ENCODE data around the gene GSK3A. TPM values are rescaled to one million over a fixed set of nuclear protein-coding genes. Genes with fewer than 3 reads are reported as not detected.

The GSK3A gene
- total RNA-seq, 1 experiment from 2014 or later, result 44.6 TPM

DNA sequence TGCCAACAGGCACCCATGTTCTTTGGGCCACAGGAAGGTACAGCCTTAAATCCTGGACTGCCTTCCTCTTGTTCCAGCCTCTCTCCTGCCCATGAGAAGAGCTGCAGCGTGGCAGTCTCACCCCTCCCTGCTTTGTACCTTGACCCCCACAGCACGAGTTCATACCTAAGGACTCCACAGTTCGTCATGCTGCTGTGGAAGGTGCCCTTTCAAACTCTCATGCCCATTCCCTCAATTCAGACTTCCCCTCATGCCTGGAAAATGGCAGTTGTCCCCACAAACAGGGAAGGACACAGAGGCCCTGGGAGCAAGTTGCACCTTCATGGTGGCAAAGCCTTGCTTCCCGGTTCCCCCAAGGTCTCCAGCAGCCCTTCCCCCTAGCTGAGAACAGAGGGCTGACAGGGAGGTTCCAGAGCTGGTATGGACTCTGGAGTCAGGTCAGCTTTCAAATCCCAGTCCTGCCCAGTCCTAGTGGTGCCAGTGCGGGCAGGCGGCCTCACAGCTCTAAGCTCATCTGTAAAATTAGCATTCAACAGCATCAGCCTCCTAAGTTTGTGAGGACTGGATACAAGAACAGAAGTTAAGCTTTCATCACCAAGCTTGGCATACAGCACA lies 8.6 kb downstream of the GSK3A start:
- Histone ChIP-seq H3K27me3 (ENCODE audit: insufficient read depth, low read depth) (no peaks in the 10 kb centered on the region), H3K9me3 (ENCODE audit: insufficient read depth, low read depth) (no peaks in the 10 kb centered on the region), H3F3A (ENCODE audit: insufficient read depth, low read depth) (peaks cover 36% of the 10 kb centered on the region; the same call in 1 of the 2 replicates), H3K36me3 (ENCODE audit: low read depth) (peaks cover 14% of the 10 kb centered on the region; the same call in 1 of the 2 replicates), H3K27ac (no peak overlapping the region), H3K4me1 (replicated peaks; ENCODE audit: insufficient read depth) (no peaks in the 10 kb centered on the region), H3K4me2 (no peak overlapping the region), H3K4me3 (no peak overlapping the region), H3K9me2 (ENCODE audit: insufficient read depth) (no peaks in the 10 kb centered on the region), H2AFZ (no peak overlapping the region), H3K79me2 (ENCODE audit: low read depth) (no peaks in the 10 kb centered on the region), H4K20me1 (ENCODE audit: insufficient read depth) (peaks cover 13% of the 10 kb centered on the region; the same call in 1 of the 2 replicates)
- CTCF ChIA-PET, result no interaction called here
- no TSS peak for BruUV-seq (replicated peaks)
- TF ChIP-seq EZH2 (IDR thresholded peaks at IDR 0.05; ENCODE audit: low read depth), result no peak
- TF ChIP-seq, protein P1, sequence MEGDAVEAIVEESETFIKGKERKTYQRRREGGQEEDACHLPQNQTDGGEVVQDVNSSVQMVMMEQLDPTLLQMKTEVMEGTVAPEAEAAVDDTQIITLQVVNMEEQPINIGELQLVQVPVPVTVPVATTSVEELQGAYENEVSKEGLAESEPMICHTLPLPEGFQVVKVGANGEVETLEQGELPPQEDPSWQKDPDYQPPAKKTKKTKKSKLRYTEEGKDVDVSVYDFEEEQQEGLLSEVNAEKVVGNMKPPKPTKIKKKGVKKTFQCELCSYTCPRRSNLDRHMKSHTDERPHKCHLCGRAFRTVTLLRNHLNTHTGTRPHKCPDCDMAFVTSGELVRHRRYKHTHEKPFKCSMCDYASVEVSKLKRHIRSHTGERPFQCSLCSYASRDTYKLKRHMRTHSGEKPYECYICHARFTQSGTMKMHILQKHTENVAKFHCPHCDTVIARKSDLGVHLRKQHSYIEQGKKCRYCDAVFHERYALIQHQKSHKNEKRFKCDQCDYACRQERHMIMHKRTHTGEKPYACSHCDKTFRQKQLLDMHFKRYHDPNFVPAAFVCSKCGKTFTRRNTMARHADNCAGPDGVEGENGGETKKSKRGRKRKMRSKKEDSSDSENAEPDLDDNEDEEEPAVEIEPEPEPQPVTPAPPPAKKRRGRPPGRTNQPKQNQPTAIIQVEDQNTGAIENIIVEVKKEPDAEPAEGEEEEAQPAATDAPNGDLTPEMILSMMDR (conservative IDR thresholded peaks at IDR 0.05), result no peak
- intact Hi-C loops (cut with micrococcal nuclease; ENCODE audit: unreplicated experiment), result no loop called here
- POLR2A ChIA-PET (ENCODE audit: unreplicated experiment), result no interaction called here
- no peak for DNase-seq

DNA sequence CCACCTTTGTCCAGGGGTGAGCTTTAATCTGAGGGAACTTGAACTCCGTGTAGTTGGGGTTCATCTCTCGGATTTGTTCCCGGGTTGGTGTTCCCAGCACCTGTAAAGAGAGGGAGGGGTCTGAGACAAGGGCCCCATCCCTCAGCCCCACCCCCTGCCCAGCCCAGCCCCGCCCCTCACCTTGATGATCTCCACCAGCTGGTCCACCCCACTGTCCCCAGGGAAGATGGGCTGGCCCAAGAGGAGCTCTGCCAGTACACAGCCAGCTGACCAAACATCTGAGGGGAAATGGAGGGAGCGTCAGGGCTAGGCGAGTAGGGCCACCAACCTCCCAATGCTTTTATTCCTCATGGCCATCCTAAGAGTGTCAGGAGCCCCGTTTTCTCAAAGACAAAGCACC lies 9.3 kb downstream of the GSK3A start:
- Histone ChIP-seq H3K9me3 (ENCODE audit: insufficient read depth, low read depth) (no peaks in the 10 kb centered on the region), H4K20me1 (ENCODE audit: insufficient read depth) (peaks cover 13% of the 10 kb centered on the region; the same call in 1 of the 2 replicates), H3K4me1 (replicated peaks; ENCODE audit: insufficient read depth) (no peaks in the 10 kb centered on the region), H3K27ac (no peak overlapping the region), H3K27me3 (ENCODE audit: insufficient read depth, low read depth) (no peaks in the 10 kb centered on the region), H3K4me3 (no peak overlapping the region), H3K79me2 (ENCODE audit: low read depth) (no peaks in the 10 kb centered on the region), H3F3A (ENCODE audit: insufficient read depth, low read depth) (peaks cover 36% of the 10 kb centered on the region; the same call in 1 of the 2 replicates), H2AFZ (no peak overlapping the region), H3K4me2 (no peak overlapping the region), H3K9me2 (ENCODE audit: insufficient read depth) (no peaks in the 10 kb centered on the region), H3K36me3 (ENCODE audit: low read depth) (peaks cover 14% of the 10 kb centered on the region; the same call in 1 of the 2 replicates)
- no peak for DNase-seq
- no TSS peak for BruUV-seq (replicated peaks)
- no peak for TF ChIP-seq EZH2 (IDR thresholded peaks at IDR 0.05; ENCODE audit: low read depth)
- TF ChIP-seq, protein P1 (conservative IDR thresholded peaks at IDR 0.05), result no peak
- intact Hi-C loops (cut with micrococcal nuclease; ENCODE audit: unreplicated experiment), result no loop called here
- ChIA-PET POLR2A (ENCODE audit: unreplicated experiment) (no interaction called here), CTCF (no interaction called here)

DNA sequence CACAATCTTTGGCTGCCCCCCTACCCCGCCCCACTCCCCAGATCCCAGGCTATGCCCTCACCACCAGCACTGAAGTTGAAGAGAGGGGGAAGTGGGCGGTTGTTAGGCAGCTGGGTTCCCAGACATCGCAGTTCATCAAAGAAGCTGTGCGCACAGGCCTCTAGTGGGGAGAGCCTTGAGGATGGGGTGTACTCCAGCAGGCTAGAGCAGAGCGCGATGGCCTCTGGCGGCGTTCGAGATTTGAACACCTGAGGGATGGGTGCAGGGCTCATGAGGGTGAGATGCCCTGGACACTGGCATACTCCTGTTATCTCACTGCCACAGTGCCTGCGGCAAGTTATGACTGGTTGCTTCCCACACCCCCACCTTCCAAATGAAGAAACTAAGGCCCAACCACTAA lies 10.0 kb downstream of the GSK3A start:
- Histone ChIP-seq H3K4me2 (no peak overlapping the region), H3K9me2 (ENCODE audit: insufficient read depth) (no peaks in the 10 kb centered on the region), H2AFZ (no peak overlapping the region), H3K27ac (no peak overlapping the region), H3K36me3 (ENCODE audit: low read depth) (peaks cover 14% of the 10 kb centered on the region; the same call in 1 of the 2 replicates), H3F3A (ENCODE audit: insufficient read depth, low read depth) (peaks cover 36% of the 10 kb centered on the region; the same call in 1 of the 2 replicates), H3K79me2 (ENCODE audit: low read depth) (no peaks in the 10 kb centered on the region), H3K27me3 (ENCODE audit: insufficient read depth, low read depth) (no peaks in the 10 kb centered on the region), H3K4me3 (no peak overlapping the region), H3K9me3 (ENCODE audit: insufficient read depth, low read depth) (no peaks in the 10 kb centered on the region), H3K4me1 (replicated peaks; ENCODE audit: insufficient read depth) (no peaks in the 10 kb centered on the region), H4K20me1 (ENCODE audit: insufficient read depth) (peaks cover 13% of the 10 kb centered on the region; the same call in 1 of the 2 replicates)
- no peak for DNase-seq
- no peak for TF ChIP-seq EZH2 (IDR thresholded peaks at IDR 0.05; ENCODE audit: low read depth)
- ChIA-PET POLR2A (ENCODE audit: unreplicated experiment) (interaction anchor here (0.6 kb wide), 1 partner anchor 714 kb away, joined by 6 read pairs; no protein-coding TSS in a partner anchor), CTCF (no interaction called here)
- intact Hi-C loops (cut with micrococcal nuclease; ENCODE audit: unreplicated experiment), result no loop called here
- BruUV-seq (replicated peaks), result no TSS peak
